A204.1 (cell line): ENCODE measurements around the gene MAPK13.

Experiments used
- FAIRE-seq: peaks from 2 replicates; lab custom pipeline; 2012; peaks lifted over from hg19 to GRCh38; lab: Jason Lieb, UNC

Gene MAPK13

DNA sequence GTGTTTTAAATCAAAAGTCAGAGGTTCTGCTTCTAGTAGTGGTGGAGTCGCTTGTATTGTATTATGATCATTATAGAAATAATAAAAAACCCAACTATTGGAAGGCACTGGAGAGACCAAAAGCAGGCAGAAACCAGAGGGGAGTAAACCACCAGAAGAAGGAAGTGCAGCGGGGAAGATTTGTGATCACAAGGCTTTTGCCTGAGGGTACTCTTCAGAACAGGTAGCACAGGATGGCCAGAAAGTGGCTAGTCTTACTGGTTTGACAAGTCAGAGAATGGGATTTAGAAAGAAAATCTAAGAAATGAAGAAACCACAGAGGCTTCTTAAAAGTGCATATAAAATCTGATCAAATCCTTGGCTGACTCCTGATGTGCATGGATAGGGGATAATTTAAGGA lies 24.0 kb downstream of the MAPK13 start:
- no peak for FAIRE-seq

DNA sequence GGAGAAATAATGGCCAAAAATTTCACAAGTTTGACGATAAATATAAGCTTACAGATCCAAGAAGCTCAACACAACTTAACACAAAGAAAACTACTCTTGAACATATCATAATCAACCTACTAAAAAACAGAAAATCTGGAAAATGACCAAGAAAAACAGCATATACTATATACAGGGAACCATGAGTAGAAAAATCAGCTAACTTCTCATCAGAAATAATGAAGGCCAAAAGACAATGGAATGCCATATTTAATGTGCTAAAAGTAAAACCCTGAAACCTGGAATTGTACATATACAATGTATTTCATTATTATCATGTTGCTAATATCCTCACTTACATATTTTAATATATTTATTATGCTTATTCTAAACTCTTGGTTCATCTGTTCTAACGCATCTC lies 25.3 kb downstream of the MAPK13 start:
- no peak for FAIRE-seq

- FAIRE-seq, result no peak
Observed at GRCh38 chr6:36160147-36160760, 29.9 kb downstream of the MAPK13 start.

GRCh38 chr6:36169023-36170007 lies 39.0 kb downstream of the MAPK13 start:
- no peak for FAIRE-seq

GRCh38 chr6:36170704-36171103 lies 40.4 kb downstream of the MAPK13 start:
- FAIRE-seq, result no peak

DNA sequence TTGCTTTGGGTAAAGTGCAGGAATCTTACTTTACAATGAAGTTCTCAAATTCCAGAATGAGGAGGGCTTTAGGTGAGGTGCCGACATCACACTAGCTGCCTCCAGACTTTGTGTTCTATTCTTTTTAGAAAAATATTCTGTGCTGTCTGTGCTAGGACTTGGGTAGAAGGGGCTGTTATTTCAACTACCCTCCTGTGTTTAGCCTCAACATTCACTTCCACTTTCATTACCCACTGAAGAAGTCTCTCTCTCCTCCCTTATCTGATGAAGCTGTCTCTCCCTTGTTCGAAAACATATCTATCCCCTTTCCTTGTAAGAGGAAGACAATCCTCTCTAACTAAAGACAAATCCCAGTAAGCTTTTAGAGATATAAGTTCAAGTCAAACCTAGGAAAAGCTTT lies 41.3 kb downstream of the MAPK13 start:
- FAIRE-seq, result no peak

DNA sequence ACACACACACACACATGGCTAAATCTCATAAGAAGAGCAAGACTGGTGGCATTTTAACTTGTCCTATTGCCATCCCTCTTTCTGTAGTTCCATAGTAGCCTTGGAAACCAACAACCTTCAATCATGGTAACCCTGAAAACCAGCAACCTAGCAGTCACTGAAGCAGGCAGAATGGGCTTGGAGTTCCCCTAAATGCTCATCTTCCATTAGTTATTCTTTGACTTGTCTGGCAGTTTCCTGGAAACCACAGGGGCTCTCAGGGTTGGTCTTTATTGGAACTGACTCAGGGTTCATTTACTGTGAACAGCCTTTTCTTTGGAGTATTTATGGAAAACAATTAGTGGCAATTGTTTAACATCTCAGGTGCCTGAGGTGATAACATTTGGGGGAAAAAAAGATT lies 46.9 kb downstream of the MAPK13 start:
- no peak for FAIRE-seq

DNA sequence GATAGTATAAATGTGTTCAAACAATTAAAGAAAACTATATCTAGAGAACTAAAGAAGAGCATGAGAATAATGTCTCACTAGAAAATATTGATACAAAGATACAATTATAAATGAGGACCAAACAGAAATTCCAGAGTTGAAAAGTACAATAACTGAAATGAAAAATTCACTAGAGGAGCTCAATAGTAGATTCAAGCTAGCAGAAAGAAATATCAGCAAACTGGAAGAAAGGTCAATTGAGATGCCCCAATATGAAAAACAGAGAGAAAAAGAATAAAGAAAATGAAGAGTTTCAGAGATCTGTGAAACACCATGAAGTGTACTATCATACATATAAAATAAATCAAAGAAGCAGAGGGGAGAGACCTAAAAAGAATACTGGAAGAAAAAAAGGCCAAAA lies 48.2 kb downstream of the MAPK13 start:
- no peak for FAIRE-seq

- no peak for FAIRE-seq
Observed at GRCh38 chr6:36180126-36180525, 49.8 kb downstream of the MAPK13 start.

DNA sequence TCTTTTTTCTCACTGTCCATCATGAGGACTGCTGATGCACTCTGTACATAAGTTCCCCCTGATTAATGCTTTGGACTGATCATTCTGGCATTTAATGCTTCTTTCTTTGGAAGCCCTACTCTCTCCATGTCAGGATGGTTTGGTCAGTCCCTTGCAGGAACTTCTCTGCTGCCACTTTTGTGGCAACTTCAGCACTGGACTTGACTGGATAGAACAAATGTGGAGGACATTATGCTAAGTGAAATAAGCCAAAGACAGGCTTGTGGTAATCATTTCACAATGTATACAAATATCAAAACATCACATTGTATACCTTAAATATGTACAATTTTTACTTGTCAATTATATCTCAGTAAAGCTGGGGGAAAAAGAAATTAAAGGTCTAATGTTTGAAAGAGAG lies 54.0 kb downstream of the MAPK13 start:
- FAIRE-seq, result no peak

GRCh38 chr6:36186199-36186598 lies 55.9 kb downstream of the MAPK13 start:
- no peak for FAIRE-seq

GRCh38 chr6:36187446-36187845 lies 57.1 kb downstream of the MAPK13 start:
- no peak for FAIRE-seq
